GM19463 (cell line): ENCODE data around the gene PLAGL2.
"Not testable (repeated sequence)": the region's sequence is repeated elsewhere in the genome, so short reads cannot be mapped to it uniquely, and the experiment has no call there.

Experiments used
- ATAC-seq: cut with Tn5 transposase; IDR thresholded peaks from one replicate; pipeline ENCODE4 v1.9.1; 2021; ENCODE audit warnings: mild to moderate bottlenecking, moderate library complexity; ENCODE audit not compliant: unreplicated experiment

Gene PLAGL2

GRCh38 chr20:32205110-32205842, 2.3 kb downstream of the PLAGL2 start:
- no peak for ATAC-seq

- ATAC-seq: no peak
Observed at GRCh38 chr20:32204205-32205109, 3.1 kb downstream of the PLAGL2 start.

- no peak for ATAC-seq
Observed at GRCh38 chr20:32203356-32204204, 4.0 kb downstream of the PLAGL2 start.

GRCh38 chr20:32201977-32202363, 5.6 kb downstream of the PLAGL2 start:
- no peak for ATAC-seq

DNA sequence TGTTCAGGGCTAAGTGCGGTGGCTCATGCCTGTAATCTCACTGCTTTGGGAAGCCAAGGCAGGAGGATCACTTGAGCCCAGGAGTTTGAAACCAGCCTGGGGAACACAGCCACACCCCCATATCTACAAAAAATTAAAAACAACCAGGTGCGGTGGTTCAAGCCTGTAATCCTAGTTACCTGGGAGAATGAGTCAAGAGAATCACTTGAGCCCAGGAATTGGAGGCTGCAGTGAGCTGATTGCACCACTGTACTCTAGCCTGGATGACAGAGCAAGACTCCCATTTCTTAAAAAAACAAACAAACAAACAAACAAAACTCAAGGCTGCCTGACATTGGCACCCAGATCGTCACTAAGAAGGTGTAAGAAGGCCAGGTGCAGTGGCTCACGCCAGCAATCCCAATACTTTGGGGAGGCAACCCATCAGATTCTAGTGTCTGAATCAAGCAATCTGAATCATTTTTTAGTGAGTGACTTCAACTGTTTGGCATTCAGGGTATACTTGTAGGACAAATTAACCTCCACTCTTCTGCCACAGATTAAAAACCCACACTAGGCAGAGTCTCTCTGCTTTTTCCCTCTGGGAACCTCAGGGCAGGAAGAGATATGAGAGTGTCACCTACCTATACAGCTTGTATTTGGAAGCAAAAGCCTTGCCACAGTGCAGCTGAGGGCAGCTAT, 6.1 kb downstream of the PLAGL2 start:
- ATAC-seq: no peak

- ATAC-seq: no peak
Observed at GRCh38 chr20:32199006-32199405, 8.5 kb downstream of the PLAGL2 start.

DNA sequence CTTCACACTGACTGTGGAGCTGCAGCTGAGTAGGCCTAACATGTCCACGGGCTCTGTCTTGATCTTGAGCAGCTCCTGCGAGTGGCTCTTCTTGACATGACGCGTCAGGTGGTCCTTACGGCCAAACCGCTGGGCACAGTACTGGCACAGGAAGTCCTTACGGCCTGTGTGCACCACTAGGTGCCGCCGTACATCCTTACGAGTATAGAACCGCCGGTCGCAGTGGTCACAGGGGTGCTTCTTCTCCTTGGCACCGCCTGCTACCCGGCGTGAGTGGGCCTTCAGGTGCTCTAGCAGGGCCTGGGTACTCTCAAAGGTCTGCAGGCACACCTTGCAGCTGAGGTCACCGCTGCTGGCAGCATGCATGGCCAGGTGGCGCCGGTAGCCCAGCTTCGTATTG, 10.4 kb downstream of the PLAGL2 start:
- ATAC-seq: not testable (repeated sequence)

- ATAC-seq: not testable (repeated sequence)
Observed at GRCh38 chr20:32196613-32197012, 10.9 kb downstream of the PLAGL2 start.

GRCh38 chr20:32195581-32195980, 12.0 kb downstream of the PLAGL2 start:
- no peak for ATAC-seq

DNA sequence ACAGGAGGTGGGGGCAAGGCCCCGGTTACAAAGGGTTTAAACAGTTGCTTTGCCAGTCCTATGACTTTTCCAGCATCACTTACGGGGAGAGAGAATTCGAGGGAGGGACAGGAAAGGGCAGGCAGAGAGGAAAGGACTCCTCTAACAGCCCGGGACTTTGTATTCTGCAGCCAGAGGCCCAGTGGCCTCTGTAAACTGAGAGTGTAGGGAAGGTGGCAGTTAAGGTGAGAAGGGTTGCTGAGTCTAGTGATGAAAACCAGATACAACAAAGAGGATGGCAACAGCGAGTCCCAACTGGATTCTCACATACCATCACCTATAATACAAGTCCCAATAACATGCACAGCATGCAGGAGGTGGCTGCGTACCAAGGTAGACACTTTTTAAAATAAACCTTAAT, 13.5 kb downstream of the PLAGL2 start:
- ATAC-seq: no peak

- not testable (repeated sequence) for ATAC-seq
Observed at GRCh38 chr20:32193336-32193735, 14.2 kb downstream of the PLAGL2 start.

DNA sequence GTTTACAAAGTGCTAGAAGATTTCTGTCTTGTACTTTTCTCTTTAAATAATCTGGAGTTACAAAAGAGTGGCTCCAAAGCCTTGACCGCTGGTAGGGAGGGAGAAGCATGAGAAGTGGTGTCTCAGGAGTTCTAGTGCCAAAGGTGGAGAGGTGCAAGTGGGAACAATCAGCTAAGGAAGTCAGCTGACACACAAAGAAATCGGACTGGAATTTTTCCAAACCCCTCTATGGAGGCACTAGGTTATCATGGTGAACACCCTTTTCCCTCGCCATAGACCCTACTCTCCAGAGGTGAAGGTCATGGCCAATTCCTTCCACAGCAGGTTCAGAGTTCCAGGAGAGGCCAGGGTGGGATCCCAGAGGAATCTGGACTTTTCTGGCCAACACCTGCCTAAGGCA, 14.8 kb downstream of the PLAGL2 start:
- ATAC-seq: no peak

DNA sequence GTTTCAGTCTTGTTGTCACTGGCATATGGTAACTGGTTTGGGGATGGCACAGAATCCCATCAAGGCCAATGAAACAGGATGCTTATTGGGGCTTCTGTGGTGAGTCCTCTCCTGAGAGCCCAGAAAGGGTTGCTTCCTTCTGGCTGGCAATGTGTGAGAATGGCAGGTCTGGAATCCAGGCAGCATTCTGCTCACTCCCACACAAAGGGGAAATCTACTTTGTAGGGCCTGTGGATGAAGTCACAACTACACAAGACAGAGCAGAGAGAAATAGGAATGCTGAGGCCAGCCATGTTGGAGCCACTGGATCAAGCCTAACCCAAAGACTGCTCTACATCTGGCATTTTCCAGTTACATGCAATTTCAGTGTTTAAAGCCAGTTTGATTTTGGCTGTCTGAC, 15.7 kb downstream of the PLAGL2 start:
- no peak for ATAC-seq

GRCh38 chr20:32191422-32191821, 16.1 kb downstream of the PLAGL2 start:
- no peak for ATAC-seq

- no peak for ATAC-seq
Observed at GRCh38 chr20:32190616-32191415, 16.7 kb downstream of the PLAGL2 start.

- ATAC-seq: no peak
Observed at GRCh38 chr20:32189691-32190615, 17.6 kb downstream of the PLAGL2 start.

GRCh38 chr20:32189123-32189410, 18.5 kb downstream of the PLAGL2 start:
- no peak for ATAC-seq

DNA sequence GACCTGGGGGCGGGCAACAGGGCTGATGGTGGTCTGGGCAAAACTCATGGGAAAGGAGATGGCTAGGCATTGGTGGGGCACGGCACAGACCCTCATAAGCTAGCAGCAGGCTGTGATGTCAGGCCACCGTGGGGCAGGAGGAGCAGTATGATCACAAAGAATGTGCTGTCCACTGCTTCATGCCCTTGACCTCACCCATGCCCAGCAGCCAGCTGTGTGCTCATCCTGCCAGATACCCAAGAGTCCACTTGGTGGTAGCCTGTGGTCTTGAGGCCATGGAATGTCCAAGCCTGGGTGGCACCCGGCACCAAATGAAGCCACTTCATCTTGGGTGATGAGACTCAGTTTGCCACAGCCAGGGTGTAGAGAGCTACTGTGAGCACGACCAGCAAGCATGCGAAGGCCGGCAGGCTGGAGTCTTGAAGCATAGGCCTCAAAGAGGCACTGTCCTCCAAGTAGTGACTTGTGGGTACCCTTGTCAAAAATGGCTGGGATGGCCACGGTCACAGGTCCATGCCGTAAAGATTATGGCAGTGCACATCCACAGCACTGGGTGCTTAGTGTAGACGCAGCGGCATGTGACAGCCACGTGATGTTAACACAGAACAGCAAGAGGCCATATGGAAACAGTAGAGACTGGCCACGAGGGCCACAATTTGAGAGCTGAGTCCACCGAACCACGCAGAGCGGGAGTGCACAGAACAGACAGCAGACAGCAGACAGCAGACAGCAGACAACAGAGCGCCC, 19.0 kb downstream of the PLAGL2 start:
- ATAC-seq: no peak
